ENCODE results near the gene CIDEC.

DNA sequence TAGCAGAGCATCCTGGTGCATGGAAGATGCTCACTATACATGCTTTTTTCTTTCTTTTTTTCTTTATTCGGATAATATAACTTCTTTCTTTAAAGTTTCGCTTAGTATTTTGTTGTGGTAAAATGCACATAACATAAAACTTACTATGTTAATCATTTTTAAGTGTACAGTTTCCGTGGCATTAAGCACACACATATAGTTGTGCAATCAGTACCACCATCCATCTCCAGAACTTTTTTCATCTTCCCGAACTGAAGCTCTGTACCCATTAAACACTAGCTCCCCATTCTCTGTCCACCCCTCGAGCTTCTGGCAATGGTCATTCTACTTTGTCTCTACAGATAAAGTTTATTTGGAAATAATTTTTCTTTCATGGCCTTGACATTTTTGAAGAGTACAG, 9.4 kb upstream of the CIDEC start:
- TF ChIP-seq, protein P1, sequence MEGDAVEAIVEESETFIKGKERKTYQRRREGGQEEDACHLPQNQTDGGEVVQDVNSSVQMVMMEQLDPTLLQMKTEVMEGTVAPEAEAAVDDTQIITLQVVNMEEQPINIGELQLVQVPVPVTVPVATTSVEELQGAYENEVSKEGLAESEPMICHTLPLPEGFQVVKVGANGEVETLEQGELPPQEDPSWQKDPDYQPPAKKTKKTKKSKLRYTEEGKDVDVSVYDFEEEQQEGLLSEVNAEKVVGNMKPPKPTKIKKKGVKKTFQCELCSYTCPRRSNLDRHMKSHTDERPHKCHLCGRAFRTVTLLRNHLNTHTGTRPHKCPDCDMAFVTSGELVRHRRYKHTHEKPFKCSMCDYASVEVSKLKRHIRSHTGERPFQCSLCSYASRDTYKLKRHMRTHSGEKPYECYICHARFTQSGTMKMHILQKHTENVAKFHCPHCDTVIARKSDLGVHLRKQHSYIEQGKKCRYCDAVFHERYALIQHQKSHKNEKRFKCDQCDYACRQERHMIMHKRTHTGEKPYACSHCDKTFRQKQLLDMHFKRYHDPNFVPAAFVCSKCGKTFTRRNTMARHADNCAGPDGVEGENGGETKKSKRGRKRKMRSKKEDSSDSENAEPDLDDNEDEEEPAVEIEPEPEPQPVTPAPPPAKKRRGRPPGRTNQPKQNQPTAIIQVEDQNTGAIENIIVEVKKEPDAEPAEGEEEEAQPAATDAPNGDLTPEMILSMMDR (conservative IDR thresholded peaks at IDR 0.05) = no peak
- no peak for TF ChIP-seq ZFX (IDR thresholded peaks at IDR 0.05)

All from C4-2B (cell line).